Activated CD4-positive, alpha-beta T cell treated with anti-CD3 and anti-CD28 coated beads, Interleukin-10, Interleukin-2, amounts not matched to agents 100 ng/mL and 50 ng/mL, durations not matched to agents 16 hours and 8 hours (primary cell): ENCODE results near the gene UBALD1.
A peak's percentile ranks its signal among the peaks of the same experiment; 100 is the strongest.
"Not testable (repeated sequence)": the region's sequence is repeated elsewhere in the genome, so short reads cannot be mapped to it uniquely, and the experiment has no call there.

Experiments used
- DNase-seq: peaks from one replicate; pipeline ENCODE4 v3.0.0-alpha.2; 2020

UBALD1 gene

DNA sequence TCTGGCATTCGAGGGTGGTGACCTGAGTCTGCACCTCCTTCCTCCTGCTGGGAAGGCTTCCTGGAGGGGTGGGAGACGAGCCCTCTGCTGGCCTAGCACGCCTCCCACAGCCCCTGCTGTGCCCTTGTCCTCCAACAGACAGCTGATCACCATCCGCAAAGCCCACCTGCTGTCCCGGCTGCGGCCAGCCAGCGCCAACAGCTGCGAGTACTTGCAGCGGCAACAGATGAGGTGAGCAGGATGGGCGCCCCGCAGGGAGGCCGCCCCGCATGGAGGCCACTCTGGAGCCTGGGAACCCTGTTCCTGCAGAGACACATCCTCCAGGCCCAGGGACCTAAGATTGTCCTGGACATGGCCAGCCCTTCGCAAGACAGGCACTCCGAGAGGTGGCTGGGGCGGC, 21.6 kb downstream of the UBALD1 start:
- no peak for DNase-seq

DNA sequence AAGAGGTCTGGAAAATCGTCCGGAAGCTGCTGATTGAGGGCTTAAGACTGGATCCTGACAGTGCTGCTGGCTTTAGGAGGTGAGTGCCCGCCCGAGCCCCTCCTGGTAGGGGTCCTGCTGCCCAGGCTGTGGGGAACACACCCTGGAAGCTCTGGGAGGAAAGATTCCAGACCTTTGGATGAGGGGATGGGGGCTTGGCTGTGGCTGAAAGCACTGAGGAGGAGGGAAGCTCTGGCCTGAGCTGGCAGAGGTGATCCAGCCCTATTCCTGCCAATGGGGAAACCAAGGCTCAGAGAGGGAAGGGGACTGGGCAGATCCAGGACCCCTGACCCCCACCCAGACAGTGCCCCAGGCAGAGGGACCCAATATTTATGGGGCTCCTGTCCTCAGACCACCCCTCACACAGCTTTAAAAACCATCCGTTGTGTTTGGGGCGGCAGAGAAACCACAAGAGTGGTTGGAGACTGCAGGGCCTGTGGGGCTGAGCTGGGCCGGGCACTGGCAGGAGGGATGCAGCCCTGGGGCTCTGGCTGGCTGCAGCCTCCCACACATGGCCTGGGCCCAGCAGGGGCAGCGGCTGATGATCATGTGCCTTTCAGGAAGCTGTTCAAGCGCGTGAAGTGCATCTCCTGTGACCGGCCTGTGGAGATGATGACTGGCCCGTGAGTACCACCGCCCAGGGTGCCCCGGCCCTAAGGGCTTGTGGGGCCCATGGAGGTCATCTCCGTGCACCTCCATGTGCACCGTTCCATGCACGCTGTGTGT, 22.8 kb downstream of the UBALD1 start:
- no peak for DNase-seq

DNA sequence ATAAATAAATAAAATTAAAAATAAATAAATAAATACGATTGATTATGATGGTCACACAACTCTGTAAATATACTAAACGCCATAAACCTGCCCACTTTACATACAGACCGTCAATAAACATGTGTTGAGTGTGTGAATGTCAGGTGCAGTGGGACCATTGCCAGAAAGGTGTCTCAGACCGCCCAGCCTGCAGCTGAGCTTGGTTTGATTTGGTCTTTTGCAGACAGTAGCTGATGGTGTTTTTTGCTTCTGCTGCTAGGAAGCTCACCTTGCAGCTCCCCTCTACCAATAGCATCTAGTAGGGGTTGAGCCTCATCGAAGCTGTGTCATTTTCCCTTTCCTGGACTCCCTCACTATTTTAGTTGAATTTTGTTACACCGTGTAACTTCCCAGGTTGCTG, 23.5 kb downstream of the UBALD1 start:
- no peak for DNase-seq

DNA sequence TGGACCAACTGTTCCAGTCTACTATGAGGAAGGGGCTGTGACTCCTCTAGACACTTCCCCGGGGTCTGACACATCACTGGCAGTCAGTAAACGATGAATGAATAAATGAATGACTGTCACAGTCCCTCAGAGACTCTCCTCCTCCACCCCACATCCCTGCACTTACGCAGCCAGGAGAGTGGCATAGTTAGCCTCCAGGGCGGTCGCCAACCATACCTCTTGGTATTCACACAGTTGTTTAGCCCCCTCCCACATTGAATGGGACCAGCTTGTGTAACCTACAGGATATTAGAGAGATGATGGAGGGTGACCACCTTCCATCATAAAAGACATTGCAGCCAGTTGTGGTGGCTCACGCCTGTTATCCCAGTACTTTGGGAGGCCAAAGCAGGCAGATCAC, 25.7 kb downstream of the UBALD1 start:
- DNase-seq: no peak

DNA sequence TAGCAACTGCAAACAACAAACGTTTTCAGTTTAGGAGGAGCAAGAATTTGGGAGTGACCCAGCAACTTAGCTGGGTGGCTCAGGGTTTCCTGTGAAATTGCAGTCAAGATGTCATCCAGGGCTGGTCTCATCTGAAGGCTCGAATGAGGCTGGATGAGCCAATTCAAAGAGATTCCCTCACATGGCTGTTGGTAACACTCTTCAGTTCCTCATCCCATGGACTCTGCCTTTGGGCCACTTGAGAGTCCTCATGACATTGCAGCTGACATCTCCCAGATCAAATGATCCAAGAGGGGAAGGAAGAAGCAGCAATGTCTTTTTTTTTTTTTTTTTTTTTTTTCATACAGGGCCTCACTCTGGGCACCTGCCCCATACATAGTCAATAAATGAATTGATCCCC, 26.3 kb downstream of the UBALD1 start:
- no peak for DNase-seq

DNA sequence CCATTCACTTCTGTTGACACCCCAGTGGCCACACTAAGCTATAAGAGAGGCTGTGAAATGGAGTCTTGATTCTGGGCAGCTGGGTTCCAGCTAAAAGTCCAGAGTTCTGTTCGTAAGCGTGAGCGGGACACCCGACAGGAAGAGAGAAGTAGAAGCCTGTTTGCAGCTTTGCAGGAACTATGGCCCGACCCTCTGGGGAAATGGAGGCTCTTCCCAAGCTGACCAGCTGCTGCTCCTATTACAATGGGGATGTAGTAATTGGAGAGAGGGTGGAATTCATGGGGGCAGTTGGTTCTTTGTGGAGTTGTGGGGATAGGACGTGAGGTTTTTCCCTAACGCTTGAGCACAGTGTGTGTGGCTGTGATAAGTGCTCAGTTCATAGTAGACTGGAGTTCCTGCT, 28.4 kb downstream of the UBALD1 start:
- DNase-seq: no peak

DNA sequence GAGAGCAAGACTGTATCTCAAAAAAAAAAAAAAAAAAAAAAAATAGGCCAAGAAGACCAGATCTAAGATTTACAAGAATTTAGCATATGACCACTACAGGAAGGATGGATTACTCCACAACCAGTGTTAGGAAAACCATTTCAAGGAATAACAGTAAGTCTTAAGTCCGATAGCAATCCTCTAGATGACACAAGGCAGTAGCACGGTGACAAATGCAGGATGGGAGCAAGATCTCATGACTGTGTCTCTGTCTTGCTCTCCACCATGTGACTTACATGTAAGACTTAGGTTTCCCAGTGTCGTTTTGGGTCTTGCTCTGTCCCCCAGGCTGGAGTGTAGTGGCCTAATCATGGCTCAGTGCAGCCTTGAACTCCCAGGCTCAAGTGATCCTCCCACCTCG, 30.8 kb downstream of the UBALD1 start:
- DNase-seq: no peak

DNA sequence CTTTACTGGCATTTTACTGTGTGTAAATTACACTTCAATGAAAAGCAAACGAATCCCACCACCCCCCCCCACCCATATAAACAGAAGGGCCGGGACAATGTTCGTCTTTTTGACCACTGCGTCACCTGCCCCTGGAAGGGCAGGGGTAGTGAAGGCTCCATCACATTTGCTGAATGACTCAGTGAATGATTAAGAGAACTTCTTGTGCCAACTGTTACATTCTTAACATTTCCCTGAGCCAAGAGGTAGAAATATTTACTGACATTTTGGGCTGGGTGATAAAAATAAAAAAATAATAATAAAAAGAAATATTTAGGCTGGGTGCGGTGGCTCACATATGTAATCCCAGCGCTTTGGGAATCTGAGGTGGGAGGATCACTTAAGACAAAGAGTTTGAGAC, 34.4 kb downstream of the UBALD1 start:
- DNase-seq: no peak

DNA sequence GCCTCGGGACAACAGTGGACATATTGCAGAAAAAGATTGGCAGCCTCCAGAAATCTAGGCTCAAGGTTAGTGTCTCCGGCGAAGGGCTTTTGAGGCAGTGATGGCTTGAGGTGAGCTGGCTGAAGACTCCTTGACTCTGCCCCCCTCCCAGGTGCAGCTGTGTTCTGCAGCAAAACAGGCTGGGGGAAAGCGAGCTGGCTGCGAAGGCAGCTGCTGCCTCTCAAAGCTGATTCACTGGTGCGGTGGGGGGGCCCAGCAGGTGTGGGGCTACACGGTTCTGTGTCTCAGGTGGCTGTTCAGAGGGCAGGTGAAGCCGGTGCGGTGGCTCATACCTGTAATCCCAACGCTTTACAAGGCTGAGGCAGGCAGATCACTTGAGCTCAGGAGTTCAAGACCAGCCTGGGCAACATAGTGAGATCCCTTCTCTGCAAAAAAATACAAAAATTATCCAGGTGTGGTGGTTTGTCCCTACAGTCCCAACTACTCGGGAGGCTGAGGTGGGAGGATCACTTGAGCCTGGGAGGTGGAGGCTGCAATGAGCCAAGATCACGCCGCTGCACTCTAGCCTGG, 35.6 kb downstream of the UBALD1 start:
- DNase-seq: no peak

DNA sequence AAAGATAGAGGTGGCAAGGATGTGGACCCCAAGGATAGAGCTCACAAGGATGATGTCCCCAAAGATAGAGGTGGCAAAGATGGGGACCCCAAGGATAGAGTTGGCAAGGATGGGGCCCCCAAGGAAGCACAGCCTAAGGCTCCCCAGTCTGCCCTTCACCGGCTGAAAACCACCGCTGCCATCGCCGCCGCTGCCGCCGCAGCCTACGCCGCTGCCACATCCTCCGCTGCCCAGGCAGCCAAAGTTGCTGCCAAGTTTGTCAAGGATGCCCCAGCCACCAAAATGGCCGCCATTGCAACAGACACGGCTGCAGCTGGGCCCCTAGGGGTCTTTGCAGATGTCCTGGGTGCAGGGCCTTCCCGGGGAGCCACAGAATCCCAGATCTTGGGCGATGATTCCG, 38.7 kb downstream of the UBALD1 start:
- no peak for DNase-seq

DNA sequence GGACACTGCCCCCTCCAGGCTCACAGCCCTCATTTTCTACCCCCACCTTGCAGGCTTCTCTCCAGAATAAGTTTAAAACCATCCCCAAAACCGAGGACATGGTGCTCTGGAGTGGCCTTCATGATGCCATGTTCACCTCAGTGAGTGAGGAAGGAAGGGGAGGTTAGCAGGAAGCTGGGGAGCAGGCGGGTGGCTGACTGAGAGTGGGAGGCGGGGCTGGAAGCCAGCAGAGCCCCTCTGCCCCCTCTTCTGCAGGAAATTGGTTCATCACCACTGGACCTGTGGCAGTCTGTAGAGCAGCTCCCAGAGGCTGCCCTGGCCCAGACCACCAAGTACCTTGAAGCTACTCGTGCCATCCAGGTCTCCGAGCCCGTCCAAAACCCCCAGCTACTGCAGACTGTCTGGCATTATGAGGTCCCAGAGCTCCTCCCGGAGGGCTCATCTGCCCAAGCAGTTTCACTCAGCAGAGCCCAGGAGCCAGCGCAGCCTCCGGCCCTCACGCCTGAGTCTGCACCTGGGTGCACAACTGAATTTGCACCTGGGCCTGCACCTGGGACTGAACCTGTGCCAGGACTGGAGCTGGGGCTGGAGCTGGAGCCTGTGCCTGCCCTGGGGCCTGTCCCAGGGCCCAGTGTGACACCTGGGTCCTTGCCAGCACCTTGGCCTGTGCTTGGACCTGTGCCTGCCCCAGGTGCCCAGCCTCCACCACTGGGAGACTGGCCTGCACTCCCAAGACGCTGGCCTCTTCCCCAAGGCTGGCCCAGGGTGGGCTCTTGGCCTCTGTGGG, 39.6 kb downstream of the UBALD1 start:
- no peak for DNase-seq

DNA sequence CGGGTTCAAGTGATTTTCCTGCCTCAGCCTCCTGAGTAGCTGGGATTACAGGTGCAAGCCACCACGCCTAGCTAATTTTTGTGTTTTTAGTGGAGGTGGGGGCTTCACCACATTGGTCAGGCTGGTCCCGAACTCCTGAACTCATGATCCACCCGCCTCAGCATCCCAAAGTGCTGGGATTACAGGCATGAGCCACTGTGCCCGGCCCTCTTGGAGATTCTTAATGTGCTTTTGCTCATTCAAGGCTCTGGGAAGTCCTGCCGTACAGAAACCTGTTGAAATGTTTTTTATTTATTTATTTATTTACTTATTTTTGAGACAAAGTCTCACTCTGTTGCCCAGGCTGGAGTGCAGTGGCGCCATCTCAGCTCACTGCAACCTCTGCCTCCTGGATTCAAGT, 40.8 kb downstream of the UBALD1 start:
- not testable (repeated sequence) for DNase-seq

DNA sequence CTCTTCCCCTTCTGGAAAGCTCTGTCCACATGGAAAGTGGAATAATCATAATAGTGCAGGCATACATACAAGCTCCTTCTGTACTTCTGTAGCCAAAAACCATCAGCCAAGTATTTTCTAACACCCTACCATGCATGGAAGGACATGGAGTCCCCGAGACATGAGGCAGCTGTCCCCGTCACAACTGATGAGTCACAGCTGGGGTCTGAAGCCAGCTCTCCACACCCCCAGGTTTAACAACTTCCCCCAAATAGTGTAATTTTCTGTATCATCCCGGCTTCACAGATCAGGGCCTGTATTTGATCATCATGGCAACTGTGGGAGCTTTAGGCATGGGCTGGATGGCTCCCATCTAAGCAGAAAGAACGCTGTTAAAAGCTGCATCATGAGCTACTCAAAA, 42.0 kb downstream of the UBALD1 start:
- no peak for DNase-seq

DNA sequence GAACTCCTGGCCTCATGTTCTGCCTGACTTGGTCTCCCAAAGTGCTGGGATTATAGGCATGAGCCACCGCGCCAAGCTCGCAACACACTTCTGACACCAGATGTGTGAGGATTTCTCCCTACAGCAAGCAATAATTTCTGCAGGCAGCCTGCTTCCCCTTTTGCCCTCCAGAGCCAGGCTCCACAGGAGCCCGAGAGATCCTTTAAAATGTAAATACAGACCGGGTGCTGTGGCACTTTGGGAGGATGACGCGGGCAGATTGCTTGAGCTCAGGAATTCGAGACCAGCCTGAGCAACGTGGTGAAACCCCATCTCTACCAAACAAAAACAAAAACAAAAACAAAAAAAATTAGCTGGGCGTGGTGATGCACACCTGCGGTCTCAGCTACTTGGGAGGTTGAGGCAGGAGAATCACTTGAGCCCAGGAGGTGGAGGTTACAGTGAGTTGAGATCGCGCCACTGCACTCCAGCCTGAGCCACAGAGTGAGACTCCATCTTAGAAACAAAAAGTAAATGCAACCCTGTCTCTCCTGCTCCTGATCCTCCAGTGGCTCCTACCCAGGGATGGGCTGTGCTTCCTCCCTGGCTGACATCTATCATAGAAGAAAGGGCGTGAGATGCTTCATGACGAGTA, 43.9 kb downstream of the UBALD1 start:
- no peak for DNase-seq

DNA sequence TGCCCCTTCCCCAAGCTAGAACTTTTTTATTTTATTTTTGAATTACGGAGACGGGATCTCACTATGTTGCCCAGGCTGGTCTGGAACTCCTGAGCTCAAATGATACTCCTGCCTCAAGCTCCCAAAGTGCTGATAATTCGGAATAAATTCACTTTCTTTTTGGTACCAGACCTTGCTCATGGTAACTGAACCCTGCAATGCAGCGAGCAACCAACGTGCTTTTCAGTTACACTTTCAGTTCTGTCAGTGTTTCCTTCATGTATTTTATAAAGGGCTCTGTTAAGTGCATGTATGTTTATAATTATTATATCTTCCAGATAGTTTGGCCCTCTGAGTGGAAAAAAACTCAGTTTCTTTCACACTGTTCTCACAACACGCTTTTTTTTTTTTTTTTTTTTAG, 44.6 kb downstream of the UBALD1 start:
- DNase-seq: no peak

DNA sequence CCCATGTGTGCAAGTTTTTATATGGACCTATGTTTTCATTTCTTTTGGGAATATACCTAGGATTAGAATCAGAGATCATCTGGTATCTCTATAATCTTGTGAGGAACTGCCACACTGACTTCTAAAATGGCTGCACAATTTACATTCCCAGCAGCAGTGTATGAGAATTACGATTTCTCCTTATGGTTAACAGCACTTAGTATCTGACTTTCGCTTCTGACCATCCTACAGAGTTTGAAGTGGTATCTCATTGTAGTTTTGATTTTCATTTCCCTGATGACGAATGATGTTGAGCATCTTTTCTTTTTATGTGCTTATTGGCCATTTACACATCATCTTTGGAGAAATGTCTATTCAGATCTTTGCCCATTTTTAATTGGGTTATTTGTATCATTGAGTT, 48.5 kb downstream of the UBALD1 start:
- peak; percentile 20 for DNase-seq

DNA sequence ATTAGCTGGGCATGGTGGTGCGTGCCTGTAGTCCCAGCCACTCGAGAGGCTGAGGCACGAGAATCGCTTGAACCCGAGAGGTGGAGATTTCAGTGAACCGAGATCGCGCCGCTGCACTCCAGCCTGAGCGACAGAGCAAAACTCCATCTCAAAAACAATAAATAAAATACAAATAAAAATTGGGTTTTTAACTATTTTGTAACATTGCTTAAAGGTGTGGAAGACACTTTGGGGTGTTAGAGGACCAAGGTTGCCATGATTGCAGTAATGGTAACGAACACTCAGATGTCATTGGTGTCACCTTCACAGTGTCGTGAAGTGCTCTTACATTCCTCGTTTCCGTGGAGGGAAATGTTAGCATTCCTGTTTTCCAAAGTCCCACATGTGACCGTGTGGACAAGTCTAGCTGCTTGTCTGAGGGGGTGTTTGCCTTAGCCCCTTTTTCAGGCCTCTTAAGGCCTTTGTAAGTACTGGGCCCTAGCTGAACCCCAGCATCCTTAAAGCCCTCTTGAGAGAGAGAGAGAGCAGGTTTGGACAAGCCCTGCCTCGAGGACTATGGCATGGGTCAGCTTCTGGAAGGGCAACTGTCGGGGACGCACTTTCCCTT, 49.9 kb downstream of the UBALD1 start:
- no peak for DNase-seq

DNA sequence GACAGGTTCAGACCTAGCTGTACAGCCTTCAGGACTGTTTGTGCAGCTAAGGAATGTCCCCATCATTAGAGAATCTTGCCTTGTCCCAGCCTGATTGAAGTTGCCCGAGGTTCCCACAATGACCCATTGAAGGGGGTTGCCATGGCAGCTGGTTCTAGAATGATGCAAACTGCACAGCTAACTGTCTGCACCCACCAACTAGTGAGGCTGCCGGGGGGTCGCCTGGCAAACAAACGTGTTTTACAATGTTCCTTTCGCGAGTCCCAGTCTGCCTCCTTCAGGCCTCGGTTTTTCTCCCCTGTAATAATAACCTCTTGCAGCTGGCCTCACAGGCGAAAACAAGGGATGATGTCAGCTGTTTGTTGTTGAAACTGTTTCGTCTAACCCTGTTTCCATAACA, 53.1 kb downstream of the UBALD1 start:
- no peak for DNase-seq
